Measurements from ENCODE around the gene ACAT2.

ACAT2 gene

GRCh38 chr6:159753081-159753872 lies 8.6 kb upstream of the ACAT2 start:
- H3K4me3 ChIP-seq (replicated peaks; ENCODE audit: low read depth, low read length): no peak overlapping the region
- no peak for DNase-seq (ENCODE audit: extremely low read depth, low read depth)
- TF ChIP-seq CTCF (IDR thresholded peaks at IDR 0.05; ENCODE audit: low read depth, low read length, missing control alignments): no peak

DNA sequence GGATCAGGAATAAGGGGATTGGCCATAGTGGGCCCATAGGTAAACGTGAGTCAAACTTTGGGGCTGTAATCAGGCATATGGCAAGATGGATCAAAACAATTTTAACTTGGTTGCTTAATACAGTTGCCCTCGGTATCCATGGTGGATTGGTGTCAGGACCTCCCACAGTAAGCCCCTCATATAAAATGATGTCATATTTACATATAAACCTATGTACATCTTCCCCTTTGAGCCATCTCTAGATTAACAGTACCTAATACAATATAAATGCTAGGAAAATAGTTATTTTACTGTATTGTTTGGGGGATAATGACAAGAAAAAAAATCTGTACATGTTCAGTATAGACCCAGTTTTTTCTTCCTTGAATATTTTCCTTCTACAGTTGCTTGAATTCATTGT lies 7.4 kb upstream of the ACAT2 start:
- no peak for DNase-seq (ENCODE audit: extremely low read depth, low read depth)
- no peak overlapping the region for H3K4me3 ChIP-seq (replicated peaks; ENCODE audit: low read depth, low read length)
- TF ChIP-seq CTCF (IDR thresholded peaks at IDR 0.05; ENCODE audit: low read depth, low read length, missing control alignments): no peak

DNA sequence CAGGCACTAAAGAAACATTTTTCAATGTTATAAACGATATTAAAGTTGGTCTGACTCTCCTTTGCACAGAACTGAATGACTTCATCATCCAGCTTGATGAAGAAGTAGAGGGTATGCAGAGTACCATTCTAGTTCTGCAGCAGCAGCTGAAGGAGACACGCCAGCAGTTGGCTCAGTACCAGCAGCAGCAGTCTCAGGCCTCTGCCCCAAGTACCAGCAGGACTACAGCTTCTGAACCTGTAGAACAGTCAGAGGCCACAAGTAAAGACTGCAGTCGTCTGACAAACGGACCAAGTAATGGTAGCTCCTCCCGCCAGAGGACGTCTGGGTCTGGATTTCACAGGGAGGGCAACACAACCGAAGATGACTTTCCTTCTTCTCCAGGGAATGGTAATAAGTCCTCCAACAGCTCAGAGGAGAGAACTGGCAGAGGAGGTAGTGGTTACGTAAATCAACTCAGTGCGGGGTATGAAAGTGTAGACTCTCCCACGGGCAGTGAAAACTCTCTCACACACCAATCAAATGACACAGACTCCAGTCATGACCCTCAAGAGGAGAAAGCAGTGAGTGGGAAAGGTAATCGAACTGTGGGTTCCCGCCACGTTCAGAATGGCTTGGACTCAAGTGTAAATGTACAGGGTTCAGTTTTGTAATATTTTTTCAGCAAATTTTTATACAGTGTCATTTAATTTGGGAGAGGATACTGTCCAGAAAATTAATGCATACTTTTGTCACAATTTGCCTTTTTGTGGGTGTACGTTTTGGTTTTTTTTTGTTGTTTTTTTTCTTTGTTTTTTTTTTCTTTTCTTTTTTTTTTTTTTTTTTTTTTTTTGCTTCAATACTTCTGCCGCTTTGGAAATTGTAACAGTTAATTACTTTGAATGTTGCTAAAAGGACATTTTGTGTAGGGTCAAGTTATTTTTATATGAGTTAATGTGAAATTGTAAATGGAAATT lies 6.6 kb upstream of the ACAT2 start:
- DNase-seq (ENCODE audit: extremely low read depth, low read depth): no peak

GRCh38 chr6:159756508-159756907 lies 5.3 kb upstream of the ACAT2 start:
- no peak overlapping the region for H3K4me3 ChIP-seq (replicated peaks; ENCODE audit: low read depth, low read length)
- no peak for DNase-seq (ENCODE audit: extremely low read depth, low read depth)
- TF ChIP-seq CTCF (IDR thresholded peaks at IDR 0.05; ENCODE audit: low read depth, low read length, missing control alignments): no peak

More for the DNA sequence above, 6.6 kb upstream of the ACAT2 start:
- H3K4me3 ChIP-seq (replicated peaks; ENCODE audit: low read depth, low read length): no peak overlapping the region
- no peak for TF ChIP-seq CTCF (IDR thresholded peaks at IDR 0.05; ENCODE audit: low read depth, low read length, missing control alignments)

DNA sequence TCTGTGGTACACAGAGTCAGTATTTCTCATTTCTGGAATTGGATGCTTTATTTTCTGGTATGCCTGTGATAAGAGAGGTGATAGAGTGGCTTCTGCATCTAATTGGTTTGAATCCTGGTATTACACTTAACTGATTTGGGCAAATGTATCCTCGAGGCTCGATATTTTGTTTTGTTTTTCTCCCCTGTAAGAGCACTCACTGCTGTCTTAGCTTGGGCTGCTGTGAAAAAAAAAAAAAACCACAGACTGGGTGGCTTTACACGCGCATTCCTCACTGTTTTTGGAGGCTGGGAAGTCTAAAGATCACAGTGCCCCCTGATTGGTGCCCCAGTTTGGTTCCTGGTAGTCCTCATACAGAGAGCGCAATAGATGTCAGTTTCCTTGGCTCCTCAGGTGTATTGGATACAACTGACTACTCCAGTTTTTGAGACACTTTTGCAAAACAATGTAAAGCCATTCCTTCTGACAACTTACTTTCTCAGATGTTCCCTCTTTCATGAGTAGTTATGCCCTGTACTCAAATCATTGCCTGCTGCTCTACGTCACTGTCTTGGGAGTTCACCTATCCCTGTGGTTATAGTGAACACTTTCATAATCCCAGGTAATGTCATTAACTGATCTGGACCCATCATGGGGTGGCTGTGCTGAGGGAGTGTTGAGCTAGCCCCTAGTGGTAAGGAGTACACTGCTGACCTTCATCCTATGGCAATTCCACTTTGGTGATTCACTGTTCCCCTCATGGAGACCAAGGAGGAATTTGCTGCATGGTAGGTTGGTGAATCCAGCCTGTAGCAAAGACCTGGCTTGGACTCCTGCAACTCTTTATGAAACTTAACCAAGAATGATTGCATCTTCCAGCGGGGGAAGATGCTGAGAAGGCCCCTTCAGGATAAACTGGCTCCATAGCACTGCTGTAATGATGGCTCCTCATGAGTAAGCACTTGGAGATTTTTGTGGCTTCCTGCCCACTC lies 3.5 kb upstream of the ACAT2 start:
- DNase-seq (ENCODE audit: extremely low read depth, low read depth): no peak
- H3K4me3 ChIP-seq (replicated peaks; ENCODE audit: low read depth, low read length): no peak overlapping the region
- TF ChIP-seq CTCF (IDR thresholded peaks at IDR 0.05; ENCODE audit: low read depth, low read length, missing control alignments): peak; percentile 32

- DNase-seq (ENCODE audit: extremely low read depth, low read depth): no peak
- H3K4me3 ChIP-seq (replicated peaks; ENCODE audit: low read depth, low read length): no peak overlapping the region
- no peak for TF ChIP-seq CTCF (IDR thresholded peaks at IDR 0.05; ENCODE audit: low read depth, low read length, missing control alignments)
Observed at GRCh38 chr6:159759645-159760044, 2.2 kb upstream of the ACAT2 start.

All from HFF-Myc (cell line).